Chondrocyte (in vitro differentiated cells): ENCODE data around the gene BMF. TPM values are rescaled to one million over a fixed set of nuclear protein-coding genes. Genes with fewer than 3 reads are reported as not detected.

ENCODE experiments used
- DNase-seq: peaks from one replicate; pipeline ENCODE4 v3.0.0; 2021; ENCODE audit warnings: mixed read lengths, low spot score
- H3K27ac Mint-ChIP-seq: one replicate; pipeline ENCODE4 v1.8.0; 2021; ENCODE audit warnings: mild to moderate bottlenecking, moderate library complexity, mixed read lengths; ENCODE audit not compliant: unreplicated experiment
- H3K27me3 Mint-ChIP-seq: 2 replicates; pipeline ENCODE4 v1.8.0; 2021; ENCODE audit warnings: low read depth, mixed read lengths
- H3K36me3 Mint-ChIP-seq: 2 replicates; pipeline ENCODE4 v1.8.0; 2021; ENCODE audit warnings: low read depth, mixed read lengths
- H3K4me1 Mint-ChIP-seq: 2 replicates; pipeline ENCODE4 v1.8.0; 2021; ENCODE audit warnings: low read depth, mild to moderate bottlenecking, mixed read lengths
- H3K4me3 Mint-ChIP-seq: one replicate; pipeline ENCODE4 v1.8.0; 2021; ENCODE audit warnings: mild to moderate bottlenecking, moderate library complexity, mixed read lengths; ENCODE audit not compliant: unreplicated experiment
- H3K9me3 Mint-ChIP-seq: 2 replicates; pipeline ENCODE4 v1.8.0; 2021; ENCODE audit warnings: low read depth, mixed read lengths
- total RNA-seq: library from RNA; stranded (reverse); gene quantifications from 3 replicates; pipeline ENCODE4 v1.2.1, GENCODE V29; 2021
- TF ChIP-seq, protein P1 (sequence below): fragments of 200-600 bp; sonication (generic); IDR thresholded peaks from 2 replicates; pipeline ENCODE4 v1.5.0; 2021; ENCODE audit warnings: antibody characterized with exemption, mild to moderate bottlenecking, moderate library complexity

Gene BMF
- total RNA-seq, 1 donor from 2014 or later: 17.9 TPM

- TF ChIP-seq, protein P1, sequence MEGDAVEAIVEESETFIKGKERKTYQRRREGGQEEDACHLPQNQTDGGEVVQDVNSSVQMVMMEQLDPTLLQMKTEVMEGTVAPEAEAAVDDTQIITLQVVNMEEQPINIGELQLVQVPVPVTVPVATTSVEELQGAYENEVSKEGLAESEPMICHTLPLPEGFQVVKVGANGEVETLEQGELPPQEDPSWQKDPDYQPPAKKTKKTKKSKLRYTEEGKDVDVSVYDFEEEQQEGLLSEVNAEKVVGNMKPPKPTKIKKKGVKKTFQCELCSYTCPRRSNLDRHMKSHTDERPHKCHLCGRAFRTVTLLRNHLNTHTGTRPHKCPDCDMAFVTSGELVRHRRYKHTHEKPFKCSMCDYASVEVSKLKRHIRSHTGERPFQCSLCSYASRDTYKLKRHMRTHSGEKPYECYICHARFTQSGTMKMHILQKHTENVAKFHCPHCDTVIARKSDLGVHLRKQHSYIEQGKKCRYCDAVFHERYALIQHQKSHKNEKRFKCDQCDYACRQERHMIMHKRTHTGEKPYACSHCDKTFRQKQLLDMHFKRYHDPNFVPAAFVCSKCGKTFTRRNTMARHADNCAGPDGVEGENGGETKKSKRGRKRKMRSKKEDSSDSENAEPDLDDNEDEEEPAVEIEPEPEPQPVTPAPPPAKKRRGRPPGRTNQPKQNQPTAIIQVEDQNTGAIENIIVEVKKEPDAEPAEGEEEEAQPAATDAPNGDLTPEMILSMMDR: no peak
Measured at GRCh38 chr15:40060236-40060961, 48.3 kb downstream of the BMF start.

DNA sequence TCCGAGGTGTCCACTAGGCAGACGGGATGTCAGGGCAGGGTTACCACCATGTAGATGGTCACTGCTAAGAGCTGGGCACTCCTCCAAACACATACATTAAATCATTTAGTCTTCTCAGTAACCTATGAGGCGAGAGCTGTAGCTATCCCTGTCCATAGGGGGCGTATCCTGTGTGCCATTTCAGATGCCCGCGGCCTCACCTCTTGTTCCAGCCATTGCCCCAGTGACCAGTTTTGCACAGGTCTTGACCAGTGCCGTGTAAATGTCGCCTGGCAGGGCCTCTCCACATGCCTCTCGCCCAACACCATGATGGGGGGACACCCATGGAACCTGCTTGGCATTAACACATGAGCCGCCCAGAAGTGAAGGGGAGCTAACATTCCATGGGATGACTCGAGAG is 48.9 kb downstream of the BMF start:
- Mint-ChIP-seq H3K4me1 (peaks cover 37% of the 10 kb centered on the region), H3K27ac (no peak overlapping the region), H3K36me3 (peaks cover 4% of the 10 kb centered on the region), H3K9me3 (no peaks in the 10 kb centered on the region), H3K4me3 (no peak overlapping the region), H3K27me3 (no peaks in the 10 kb centered on the region)
- peak; percentile 52 for DNase-seq
- TF ChIP-seq, protein P1: no peak

More at GRCh38 chr15:40060236-40060961, 48.3 kb downstream of the BMF start:
- H3K27me3 Mint-ChIP-seq: no peaks in the 10 kb centered on the region
- H3K9me3 Mint-ChIP-seq: no peaks in the 10 kb centered on the region
- DNase-seq: peak; percentile 25
- H3K36me3 Mint-ChIP-seq: peaks cover 4% of the 10 kb centered on the region
- peak overlapping the region; percentile 51 for H3K27ac Mint-ChIP-seq
- no peak overlapping the region for H3K4me3 Mint-ChIP-seq
- peaks cover 35% of the 10 kb centered on the region for H3K4me1 Mint-ChIP-seq

DNA sequence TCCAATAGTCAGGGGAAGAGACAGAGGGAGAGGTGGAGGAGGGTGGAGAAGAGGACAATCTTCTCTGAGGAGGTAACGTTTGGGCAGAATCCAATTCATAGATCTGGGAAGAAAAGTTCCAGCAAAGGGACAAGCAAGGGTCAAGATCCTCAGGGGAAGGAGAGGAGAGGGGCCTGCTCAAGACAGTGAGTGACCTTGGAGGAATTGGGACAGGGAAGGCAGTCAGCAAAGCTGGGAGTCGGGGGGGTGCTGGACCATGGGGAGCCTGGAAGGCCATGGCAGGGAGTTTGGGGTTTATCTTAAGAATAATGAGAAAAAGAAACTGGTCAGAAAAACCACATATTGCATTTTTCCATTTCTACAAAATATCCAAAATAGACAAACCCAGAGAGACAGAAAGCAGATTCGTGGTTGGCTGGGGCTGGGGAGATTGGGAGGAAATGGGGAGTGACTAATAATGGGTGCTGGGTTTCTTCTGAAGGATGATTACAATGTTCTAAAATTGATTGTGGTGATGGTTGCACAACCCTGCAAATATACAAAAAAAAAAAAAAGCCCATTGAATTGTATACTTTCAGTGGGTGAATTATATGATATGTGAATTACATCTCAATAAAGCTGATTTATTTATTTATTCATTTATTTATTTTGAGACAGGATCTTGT is 50.1 kb downstream of the BMF start:
- no peak overlapping the region for H3K27ac Mint-ChIP-seq
- no peaks in the 10 kb centered on the region for H3K27me3 Mint-ChIP-seq
- H3K4me3 Mint-ChIP-seq: no peak overlapping the region
- no peaks in the 10 kb centered on the region for H3K9me3 Mint-ChIP-seq
- peaks cover 34% of the 10 kb centered on the region for H3K4me1 Mint-ChIP-seq
- TF ChIP-seq, protein P1: no peak
- peaks cover 4% of the 10 kb centered on the region for H3K36me3 Mint-ChIP-seq
- no peak for DNase-seq

DNA sequence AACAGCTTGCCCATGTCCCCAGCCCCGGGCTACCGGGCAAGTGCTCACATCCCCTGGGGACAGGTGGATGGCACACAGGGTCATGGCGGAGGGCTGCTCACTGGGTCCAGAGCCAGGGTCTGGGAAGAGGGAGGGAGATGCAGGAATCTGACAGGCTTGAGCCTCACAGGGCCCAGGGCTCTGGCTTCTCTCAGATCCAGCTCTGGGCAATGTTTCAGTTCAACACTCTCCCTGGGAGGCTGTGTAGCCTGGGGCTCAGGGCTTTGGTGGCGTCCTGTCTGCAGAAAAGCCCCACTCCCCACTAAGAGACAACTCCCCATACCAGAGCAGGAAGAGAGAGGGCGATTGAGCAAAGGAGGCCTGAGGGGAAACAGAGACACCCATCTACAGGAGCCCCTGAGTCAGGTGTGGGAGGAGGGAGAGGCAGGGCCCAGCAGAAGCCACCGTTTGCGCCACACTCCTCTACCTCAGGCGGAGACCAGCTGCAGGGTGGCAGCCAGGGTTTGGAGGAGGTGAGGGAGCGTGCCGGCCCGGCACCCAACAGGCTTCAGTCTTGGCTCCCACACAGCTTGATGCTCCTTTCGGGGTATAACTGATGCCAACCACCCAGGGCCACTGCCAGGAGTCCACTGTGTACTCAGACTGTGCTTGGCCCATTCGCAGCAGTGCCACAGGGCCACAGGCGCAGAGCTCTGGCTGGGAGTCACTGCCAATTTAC is 52.9 kb downstream of the BMF start:
- Mint-ChIP-seq H3K36me3 (peaks cover 3% of the 10 kb centered on the region), H3K27me3 (no peaks in the 10 kb centered on the region), H3K4me3 (no peak overlapping the region), H3K9me3 (no peaks in the 10 kb centered on the region), H3K4me1 (peaks cover 36% of the 10 kb centered on the region), H3K27ac (no peak overlapping the region)
- TF ChIP-seq, protein P1: no peak
- no peak for DNase-seq

GRCh38 chr15:40054855-40055575 is 53.7 kb downstream of the BMF start:
- Mint-ChIP-seq H3K4me1 (peaks cover 36% of the 10 kb centered on the region), H3K27ac (peak overlapping the region; percentile 66), H3K4me3 (no peak overlapping the region), H3K36me3 (peaks cover 1% of the 10 kb centered on the region), H3K27me3 (no peaks in the 10 kb centered on the region), H3K9me3 (no peaks in the 10 kb centered on the region)
- TF ChIP-seq, protein P1: no peak
- no peak for DNase-seq
